ENCODE results near the gene AP2B1.
"Not testable (repeated sequence)": the region's sequence is repeated elsewhere in the genome, so short reads cannot be mapped to it uniquely, and the experiment has no call there.

Gene AP2B1

GRCh38 chr17:35596072-35596471 is 8.9 kb downstream of the AP2B1 start:
- TF ChIP-seq CTCF (IDR thresholded peaks at IDR 0.05; ENCODE audit: low read depth, low read length) = no peak
- H3K4me3 ChIP-seq (ENCODE audit: low read depth, low read length) = no peak overlapping the region

GRCh38 chr17:35596530-35597233 is 9.6 kb downstream of the AP2B1 start:
- TF ChIP-seq CTCF (IDR thresholded peaks at IDR 0.05; ENCODE audit: low read depth, low read length) = no peak
- H3K4me3 ChIP-seq (ENCODE audit: low read depth, low read length) = no peak overlapping the region

- TF ChIP-seq CTCF (IDR thresholded peaks at IDR 0.05; ENCODE audit: low read depth, low read length) = no peak
These were observed 10.5 kb downstream of the AP2B1 start for GRCh38 chr17:35597604-35598003.

GRCh38 chr17:35603674-35604073 is 16.6 kb downstream of the AP2B1 start:
- no peak overlapping the region for H3K4me3 ChIP-seq (ENCODE audit: low read depth, low read length)
- no peak for TF ChIP-seq CTCF (IDR thresholded peaks at IDR 0.05; ENCODE audit: low read depth, low read length)

More at GRCh38 chr17:35597604-35598003, 10.5 kb downstream of the AP2B1 start:
- H3K4me3 ChIP-seq (ENCODE audit: low read depth, low read length) = no peak overlapping the region

GRCh38 chr17:35605678-35606077 is 18.6 kb downstream of the AP2B1 start:
- no peak overlapping the region for H3K4me3 ChIP-seq (ENCODE audit: low read depth, low read length)
- TF ChIP-seq CTCF (IDR thresholded peaks at IDR 0.05; ENCODE audit: low read depth, low read length) = no peak

GRCh38 chr17:35607239-35607847 is 20.2 kb downstream of the AP2B1 start:
- no peak for TF ChIP-seq CTCF (IDR thresholded peaks at IDR 0.05; ENCODE audit: low read depth, low read length)
- H3K4me3 ChIP-seq (ENCODE audit: low read depth, low read length) = no peak overlapping the region

GRCh38 chr17:35609831-35610230 is 22.7 kb downstream of the AP2B1 start:
- H3K4me3 ChIP-seq (ENCODE audit: low read depth, low read length) = no peak overlapping the region
- no peak for TF ChIP-seq CTCF (IDR thresholded peaks at IDR 0.05; ENCODE audit: low read depth, low read length)

- H3K4me3 ChIP-seq (ENCODE audit: low read depth, low read length) = not testable (repeated sequence)
These were observed 23.6 kb downstream of the AP2B1 start for GRCh38 chr17:35610746-35611145.

Measured in WI38 (cell line).